GM23338 (cell line): ENCODE results near the gene BRSK2. TPM values are rescaled to one million over a fixed set of nuclear protein-coding genes. Genes with fewer than 3 reads are reported as not detected.

Experiments used
- ATAC-seq: fragments of 200-7000 bp; cut with Tn5 transposase; 3 replicates; pipeline ENCODE4 v1.9.1; 2020
- DNase-seq: peaks from one replicate; pipeline ENCODE4 v3.0.0-alpha.2; 2015; ENCODE audit warnings: low spot score
- H2AFZ ChIP-seq: fragments of 200-600 bp; sonication (generic); 2 replicates; pipeline ENCODE4 v1.8.0; 2016; ENCODE audit warnings: antibody characterized with exemption, mild to moderate bottlenecking, moderate library complexity
- H3F3A ChIP-seq: fragments of 200-600 bp; sonication (generic); replicated peaks from 2 replicates; pipeline ENCODE4 v1.8.0; 2017; ENCODE audit warnings: antibody characterized with exemption, mixed run types, low read depth
- H3K27ac ChIP-seq: fragments of 200-600 bp; sonication (generic); 2 replicates; pipeline ENCODE4 v1.6.1; 2016; ENCODE audit warnings: low read depth
- H3K27me3 ChIP-seq: fragments of 200-600 bp; sonication (generic); 2 replicates; pipeline ENCODE4 v1.8.0; 2016; ENCODE audit warnings: mild to moderate bottlenecking, mixed run types, moderate library complexity; ENCODE audit not compliant: insufficient read depth
- H3K36me3 ChIP-seq: fragments of 200-600 bp; sonication (generic); 2 replicates; pipeline ENCODE4 v1.8.0; 2016; ENCODE audit warnings: mild to moderate bottlenecking; ENCODE audit not compliant: insufficient read depth
- H3K4me1 ChIP-seq: fragments of 200-600 bp; sonication (generic); 2 replicates; pipeline ENCODE4 v1.8.0; 2016; ENCODE audit warnings: mild to moderate bottlenecking, moderate library complexity; ENCODE audit not compliant: insufficient read depth
- H3K4me2 ChIP-seq: fragments of 200-600 bp; sonication (generic); 2 replicates; pipeline ENCODE4 v1.7.1; 2017; ENCODE audit warnings: mixed run types
- H3K4me3 ChIP-seq: fragments of 200-600 bp; sonication (generic); 2 replicates; pipeline ENCODE4 v1.6.1; 2016; ENCODE audit warnings: mixed run types
- H3K79me2 ChIP-seq: fragments of 200-600 bp; sonication (generic); replicated peaks from 2 replicates; pipeline ENCODE4 v1.8.0; 2017; ENCODE audit warnings: mild to moderate bottlenecking; ENCODE audit not compliant: insufficient read depth
- H3K9me2 ChIP-seq: fragments of 200-600 bp; sonication (generic); 2 replicates; pipeline ENCODE4 v1.8.0; 2017; ENCODE audit not compliant: insufficient read depth
- H4K20me1 ChIP-seq: fragments of 200-600 bp; sonication (generic); replicated peaks from 2 replicates; pipeline ENCODE4 v1.8.0; 2017; ENCODE audit warnings: mild to moderate bottlenecking; ENCODE audit not compliant: insufficient read depth
- H3K27ac Mint-ChIP-seq: 2 replicates; pipeline ENCODE4 v1.8.0; 2020; ENCODE audit warnings: inconsistent platforms, mild to moderate bottlenecking, moderate library complexity, mixed read lengths
- H3K27me3 Mint-ChIP-seq: 3 replicates; pipeline ENCODE4 v1.8.0; 2022; ENCODE audit warnings: low read depth, mild to moderate bottlenecking, moderate library complexity, mixed read lengths, inconsistent platforms; ENCODE audit not compliant: insufficient read depth, poor library complexity
- H3K36me3 Mint-ChIP-seq: 3 replicates; pipeline ENCODE4 v1.8.0; 2021; ENCODE audit warnings: low read depth, mild to moderate bottlenecking, inconsistent platforms, moderate library complexity, mixed read lengths
- H3K4me1 Mint-ChIP-seq: 3 replicates; pipeline ENCODE4 v1.8.0; 2020; ENCODE audit warnings: mild to moderate bottlenecking, inconsistent platforms, mixed read lengths
- H3K4me3 Mint-ChIP-seq: 3 replicates; pipeline ENCODE4 v1.8.0; 2021; ENCODE audit warnings: moderate library complexity, mild to moderate bottlenecking, inconsistent platforms, mixed read lengths
- H3K9me3 Mint-ChIP-seq: 3 replicates; pipeline ENCODE4 v1.8.0; 2020; ENCODE audit warnings: moderate library complexity, mild to moderate bottlenecking, inconsistent platforms, mixed read lengths
- CREB1 ChIP-seq: fragments of 250-450 bp; sonication (Bioruptor Pico); IDR thresholded peaks from 2 replicates; pipeline ENCODE4 v1.5.0; 2020; ENCODE audit warnings: low read depth, mild to moderate bottlenecking, moderate library complexity
- EZH2 ChIP-seq: fragments of 200-600 bp; sonication (generic); IDR thresholded peaks from one replicate; pipeline ENCODE4 v1.8.0; 2017; ENCODE audit warnings: antibody characterized with exemption, mild to moderate bottlenecking, low read depth; ENCODE audit not compliant: unreplicated experiment
- EZH2phosphoT487 ChIP-seq: fragments of 200-600 bp; sonication (generic); IDR thresholded peaks from one replicate; pipeline ENCODE4 v1.8.1; 2018; ENCODE audit warnings: antibody characterized with exemption; ENCODE audit not compliant: unreplicated experiment
- JUNB ChIP-seq: IDR thresholded peaks from one replicate; pipeline ENCODE4 v1.6.1; 2016; ENCODE audit warnings: antibody characterized with exemption; ENCODE audit not compliant: unreplicated experiment
- NANOG ChIP-seq: IDR thresholded peaks from 2 replicates; pipeline ENCODE4 v1.6.1; 2016; ENCODE audit warnings: antibody characterized with exemption, borderline replicate concordance
- POLR2AphosphoS5 ChIP-seq: IDR thresholded peaks from 2 replicates; pipeline ENCODE4 v1.6.1; 2016; ENCODE audit warnings: antibody characterized with exemption, low read depth
- STAT1 ChIP-seq: IDR thresholded peaks from one replicate; pipeline ENCODE4 v1.6.1; 2016; ENCODE audit warnings: antibody characterized with exemption; ENCODE audit not compliant: unreplicated experiment
- ZNF114 ChIP-seq: fragments of 250-450 bp; sonication (Bioruptor Pico); IDR thresholded peaks from 2 replicates; pipeline ENCODE4 v1.5.0; 2020; ENCODE audit warnings: mild to moderate bottlenecking, moderate library complexity
- ZNF331 ChIP-seq: fragments of 250-450 bp; sonication (Bioruptor Pico); IDR thresholded peaks from 2 replicates; pipeline ENCODE4 v1.5.0; 2020; ENCODE audit warnings: low read depth, mild to moderate bottlenecking, moderate library complexity
- ZNF462 ChIP-seq: fragments of 250-450 bp; sonication (Bioruptor Pico); IDR thresholded peaks from 2 replicates; pipeline ENCODE4 v1.5.0; 2020; ENCODE audit warnings: mild to moderate bottlenecking, moderate library complexity
- polyA plus RNA-seq: library from polyadenylated mRNA; unstranded; fragments of >200 nt; fragmentation: Nextera tagmentation; extraction: Ambion mirVana; gene quantifications from 2 replicates; pipeline ENCODE4 v1.2.1, GENCODE V29; 2016
- total RNA-seq: library from RNA; depleted of rRNA; stranded (reverse); fragments of >200 nt; shearing (Covaris generic); gene quantifications from 2 replicates; pipeline ENCODE4 v1.2.3, GENCODE V29; 2014
- TF ChIP-seq, protein P1 (sequence below): IDR thresholded peaks from one replicate; pipeline ENCODE4 v1.6.1; 2018; ENCODE audit warnings: antibody characterized with exemption; ENCODE audit not compliant: unreplicated experiment
- TF ChIP-seq, protein P2 (sequence below), 2 experiments: fragments of 200-600 bp in 1 of 2; sonication (generic) in 1 of 2; conservative IDR thresholded peaks; 2 replicates each; pipeline versions ENCODE4 v1.5.1 to v1.6.1; 2016 to 2017; ENCODE audit warnings: antibody characterized with exemption in 2 of 2, low read depth in 2 of 2, mild to moderate bottlenecking in 2 of 2, moderate library complexity in 1 of 2
- TF ChIP-seq, protein P3 (sequence below): IDR thresholded peaks from 2 replicates; pipeline ENCODE4 v1.6.1; 2016; ENCODE audit warnings: antibody characterized with exemption

The BRSK2 gene
- total and polyA plus RNA-seq, 2 experiments from 2014 or later, result 7.2 to 20.3 TPM

- H3K27ac Mint-ChIP-seq, result no peak overlapping the region
These were observed 43.8 kb upstream of the BRSK2 start for GRCh38 chr11:1345737-1346513.

More at GRCh38 chr11:1345737-1346513, 43.8 kb upstream of the BRSK2 start:
- H3K4me2 ChIP-seq, result no peak overlapping the region
- no peaks in the 10 kb centered on the region for H3K9me2 ChIP-seq
- Mint-ChIP-seq H3K36me3 (no peaks in the 10 kb centered on the region), H3K9me3 (no peaks in the 10 kb centered on the region; the same call in 2 of the 3 replicates), H3K4me1 (peaks cover 4% of the 10 kb centered on the region; the same call in 1 of the 3 replicates), H3K27me3 (peaks cover 7% of the 10 kb centered on the region), H3K4me3 (no peak overlapping the region)
- H3K27ac ChIP-seq, result no peak overlapping the region
- no peaks in the 10 kb centered on the region for H4K20me1 ChIP-seq
- H3K27me3 ChIP-seq, result no peaks in the 10 kb centered on the region
- TF ChIP-seq, protein P1, sequence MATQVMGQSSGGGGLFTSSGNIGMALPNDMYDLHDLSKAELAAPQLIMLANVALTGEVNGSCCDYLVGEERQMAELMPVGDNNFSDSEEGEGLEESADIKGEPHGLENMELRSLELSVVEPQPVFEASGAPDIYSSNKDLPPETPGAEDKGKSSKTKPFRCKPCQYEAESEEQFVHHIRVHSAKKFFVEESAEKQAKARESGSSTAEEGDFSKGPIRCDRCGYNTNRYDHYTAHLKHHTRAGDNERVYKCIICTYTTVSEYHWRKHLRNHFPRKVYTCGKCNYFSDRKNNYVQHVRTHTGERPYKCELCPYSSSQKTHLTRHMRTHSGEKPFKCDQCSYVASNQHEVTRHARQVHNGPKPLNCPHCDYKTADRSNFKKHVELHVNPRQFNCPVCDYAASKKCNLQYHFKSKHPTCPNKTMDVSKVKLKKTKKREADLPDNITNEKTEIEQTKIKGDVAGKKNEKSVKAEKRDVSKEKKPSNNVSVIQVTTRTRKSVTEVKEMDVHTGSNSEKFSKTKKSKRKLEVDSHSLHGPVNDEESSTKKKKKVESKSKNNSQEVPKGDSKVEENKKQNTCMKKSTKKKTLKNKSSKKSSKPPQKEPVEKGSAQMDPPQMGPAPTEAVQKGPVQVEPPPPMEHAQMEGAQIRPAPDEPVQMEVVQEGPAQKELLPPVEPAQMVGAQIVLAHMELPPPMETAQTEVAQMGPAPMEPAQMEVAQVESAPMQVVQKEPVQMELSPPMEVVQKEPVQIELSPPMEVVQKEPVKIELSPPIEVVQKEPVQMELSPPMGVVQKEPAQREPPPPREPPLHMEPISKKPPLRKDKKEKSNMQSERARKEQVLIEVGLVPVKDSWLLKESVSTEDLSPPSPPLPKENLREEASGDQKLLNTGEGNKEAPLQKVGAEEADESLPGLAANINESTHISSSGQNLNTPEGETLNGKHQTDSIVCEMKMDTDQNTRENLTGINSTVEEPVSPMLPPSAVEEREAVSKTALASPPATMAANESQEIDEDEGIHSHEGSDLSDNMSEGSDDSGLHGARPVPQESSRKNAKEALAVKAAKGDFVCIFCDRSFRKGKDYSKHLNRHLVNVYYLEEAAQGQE, result no peak
- TF ChIP-seq STAT1, result no peak
- no peak for TF ChIP-seq ZNF462 (CRISPR knock-in tag)
- no peak for TF ChIP-seq EZH2
- no peak for TF ChIP-seq CREB1 (CRISPR knock-in tag)
- TF ChIP-seq EZH2phosphoT487, result no peak
- TF ChIP-seq NANOG, result no peak
- no peak for TF ChIP-seq POLR2AphosphoS5
- TF ChIP-seq, protein P2, sequence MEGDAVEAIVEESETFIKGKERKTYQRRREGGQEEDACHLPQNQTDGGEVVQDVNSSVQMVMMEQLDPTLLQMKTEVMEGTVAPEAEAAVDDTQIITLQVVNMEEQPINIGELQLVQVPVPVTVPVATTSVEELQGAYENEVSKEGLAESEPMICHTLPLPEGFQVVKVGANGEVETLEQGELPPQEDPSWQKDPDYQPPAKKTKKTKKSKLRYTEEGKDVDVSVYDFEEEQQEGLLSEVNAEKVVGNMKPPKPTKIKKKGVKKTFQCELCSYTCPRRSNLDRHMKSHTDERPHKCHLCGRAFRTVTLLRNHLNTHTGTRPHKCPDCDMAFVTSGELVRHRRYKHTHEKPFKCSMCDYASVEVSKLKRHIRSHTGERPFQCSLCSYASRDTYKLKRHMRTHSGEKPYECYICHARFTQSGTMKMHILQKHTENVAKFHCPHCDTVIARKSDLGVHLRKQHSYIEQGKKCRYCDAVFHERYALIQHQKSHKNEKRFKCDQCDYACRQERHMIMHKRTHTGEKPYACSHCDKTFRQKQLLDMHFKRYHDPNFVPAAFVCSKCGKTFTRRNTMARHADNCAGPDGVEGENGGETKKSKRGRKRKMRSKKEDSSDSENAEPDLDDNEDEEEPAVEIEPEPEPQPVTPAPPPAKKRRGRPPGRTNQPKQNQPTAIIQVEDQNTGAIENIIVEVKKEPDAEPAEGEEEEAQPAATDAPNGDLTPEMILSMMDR (conservative IDR thresholded peaks at IDR 0.05; ENCODE audit: low read depth in 2 of 2), result no peak
- TF ChIP-seq ZNF331 (CRISPR knock-in tag), result no peak
- TF ChIP-seq, protein P3, sequence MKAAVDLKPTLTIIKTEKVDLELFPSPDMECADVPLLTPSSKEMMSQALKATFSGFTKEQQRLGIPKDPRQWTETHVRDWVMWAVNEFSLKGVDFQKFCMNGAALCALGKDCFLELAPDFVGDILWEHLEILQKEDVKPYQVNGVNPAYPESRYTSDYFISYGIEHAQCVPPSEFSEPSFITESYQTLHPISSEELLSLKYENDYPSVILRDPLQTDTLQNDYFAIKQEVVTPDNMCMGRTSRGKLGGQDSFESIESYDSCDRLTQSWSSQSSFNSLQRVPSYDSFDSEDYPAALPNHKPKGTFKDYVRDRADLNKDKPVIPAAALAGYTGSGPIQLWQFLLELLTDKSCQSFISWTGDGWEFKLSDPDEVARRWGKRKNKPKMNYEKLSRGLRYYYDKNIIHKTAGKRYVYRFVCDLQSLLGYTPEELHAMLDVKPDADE, result no peak
- no peak for TF ChIP-seq ZNF114 (CRISPR knock-in tag)
- TF ChIP-seq JUNB, result no peak
- ATAC-seq (no peak), DNase-seq (no peak)
- H3K36me3 ChIP-seq, result no peaks in the 10 kb centered on the region
- no peaks in the 10 kb centered on the region for H3F3A ChIP-seq
- H3K4me1 ChIP-seq, result no peaks in the 10 kb centered on the region
- no peak overlapping the region for H3K4me3 ChIP-seq
- no peak overlapping the region for H2AFZ ChIP-seq
- H3K79me2 ChIP-seq, result no peaks in the 10 kb centered on the region
